ENCODE data around the gene DUSP22. TPM values are rescaled to one million over a fixed set of nuclear protein-coding genes. Genes with fewer than 3 reads are reported as not detected.

The DUSP22 gene
- total and polyA plus RNA-seq, 2 donors (not counting 1 experiment from before 2014, with no cell fraction given) = 117 to 133 TPM

DNA sequence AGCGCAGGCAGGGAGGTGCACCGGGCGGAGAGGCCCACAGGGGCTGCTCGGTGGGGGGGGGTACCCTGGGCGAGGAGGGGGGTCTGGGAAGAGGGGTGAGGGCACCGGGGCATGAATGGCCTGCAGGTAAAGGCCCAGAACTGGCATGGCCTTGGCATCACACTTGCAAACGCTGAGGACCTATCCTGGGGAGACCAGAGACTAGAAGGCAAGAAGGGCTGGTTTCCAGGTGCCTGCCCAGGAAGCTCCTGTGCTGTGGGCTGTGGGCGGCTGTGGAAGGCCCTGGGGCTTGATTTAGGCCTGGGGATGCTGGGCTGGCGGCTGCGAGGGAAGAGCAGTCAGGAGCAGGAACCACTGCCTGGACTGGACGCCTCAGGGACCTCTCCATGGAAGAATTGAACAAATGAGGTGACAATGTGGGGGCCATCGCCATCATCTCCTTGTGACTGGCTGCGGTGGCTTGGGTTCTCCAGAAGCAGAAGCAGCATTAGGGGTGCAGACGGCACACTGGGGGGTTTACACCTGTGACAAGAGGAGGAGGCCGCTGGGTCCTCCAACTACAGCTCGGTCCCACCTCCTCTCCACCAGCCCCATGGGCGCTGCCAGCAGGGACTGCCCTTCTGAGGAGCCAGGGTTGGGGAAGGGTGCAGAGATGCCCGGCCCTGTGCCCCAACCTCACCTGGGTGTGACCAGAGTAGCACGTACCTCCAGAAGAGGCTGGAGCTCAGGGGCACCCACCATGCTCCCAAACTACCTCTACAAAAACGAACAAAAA, 67.2 kb downstream of the DUSP22 start:
- Histone ChIP-seq H3K36me3 (replicated peaks in 1 of 2; ENCODE audit: control extremely low read depth in 1 of 2, control insufficient read depth in 1 of 2, extremely low read depth in 1 of 2, insufficient read depth in 2 of 2, low read length in 1 of 2) (no peaks in the 10 kb centered on the region), H3K9me3 (ENCODE audit: control extremely low read depth in 1 of 3, control insufficient read depth in 2 of 3, insufficient read depth in 1 of 3, low read length in 2 of 3) (peaks cover 0 to 39% (median 0%) of the 10 kb centered on the region in 3 donors), H4K20me1 (ENCODE audit: control insufficient read depth, insufficient read depth, low read length, poor library complexity, severe bottlenecking) (no peaks in the 10 kb centered on the region), H3K79me2 (ENCODE audit: control insufficient read depth, insufficient read depth, low read length) (no peaks in the 10 kb centered on the region), H3K27me3 (replicated peaks in 1 of 4; ENCODE audit: control extremely low read depth in 1 of 4, control insufficient read depth in 3 of 4, insufficient read depth in 4 of 4, low read length in 3 of 4) (no peaks in the 10 kb centered on the region), H3K4me2 (replicated peaks; ENCODE audit: low read depth, low read length, poor library complexity, severe bottlenecking) (peak overlapping the region; percentile 63), H2AFZ (ENCODE audit: insufficient read depth, low read depth, low read length, poor library complexity, severe bottlenecking) (no peak overlapping the region), H3K9ac (ENCODE audit: low read length) (no peak overlapping the region), H3K4me3 (ENCODE audit: control extremely low read depth in 1 of 5, extremely low read depth in 1 of 5, insufficient read depth in 1 of 5, low read depth in 2 of 5, low read length in 4 of 5) (no peak overlapping the region), H3K4me1 (ENCODE audit: control insufficient read depth in 2 of 2, insufficient read depth in 2 of 2, low read length in 2 of 2) (peaks cover 51 to 71% of the 10 kb centered on the region in 2 donors), H3K27ac (ENCODE audit: low read length in 2 of 2) (no peak overlapping the region)
- no peaks in the 10 kb centered on the region for H3K27me3 Mint-ChIP-seq
- no peak overlapping the region for H3K4me3 Mint-ChIP-seq
- no peak for DNase-seq
- ATAC-seq (ENCODE audit: low read depth) = no peak
- H3K27ac Mint-ChIP-seq = peak overlapping the region; percentile 57
- H3K9me3 Mint-ChIP-seq (ENCODE audit: insufficient read depth) = no peaks in the 10 kb centered on the region
- POLR2A ChIA-PET = interaction anchor here (0.7 to 1.7 kb wide), 2 partner anchors 28 to 66 kb away, joined by 3 to 7 read pairs; no protein-coding TSS in a partner anchor
- CTCF ChIA-PET = interaction anchor here (0.6 to 1.4 kb wide), 4 partner anchors 18 to 73 kb away, joined by 3 to 4 read pairs (median 3); no protein-coding TSS in a partner anchor
- 82% methylated on average over 18 of the region's 20 CpGs for WGBS (ENCODE audit: insufficient coverage)
- intact Hi-C loops (cut with micrococcal nuclease) = loop anchor here (2.0 kb wide), 1 partner anchor 19 kb away; no protein-coding TSS in a partner anchor
- no peak for TF ChIP-seq EZH2 (IDR thresholded peaks at IDR 0.05; ENCODE audit: borderline replicate concordance, insufficient read depth, low read depth, low read length, poor library complexity, severe bottlenecking)
- TF ChIP-seq, protein P1, sequence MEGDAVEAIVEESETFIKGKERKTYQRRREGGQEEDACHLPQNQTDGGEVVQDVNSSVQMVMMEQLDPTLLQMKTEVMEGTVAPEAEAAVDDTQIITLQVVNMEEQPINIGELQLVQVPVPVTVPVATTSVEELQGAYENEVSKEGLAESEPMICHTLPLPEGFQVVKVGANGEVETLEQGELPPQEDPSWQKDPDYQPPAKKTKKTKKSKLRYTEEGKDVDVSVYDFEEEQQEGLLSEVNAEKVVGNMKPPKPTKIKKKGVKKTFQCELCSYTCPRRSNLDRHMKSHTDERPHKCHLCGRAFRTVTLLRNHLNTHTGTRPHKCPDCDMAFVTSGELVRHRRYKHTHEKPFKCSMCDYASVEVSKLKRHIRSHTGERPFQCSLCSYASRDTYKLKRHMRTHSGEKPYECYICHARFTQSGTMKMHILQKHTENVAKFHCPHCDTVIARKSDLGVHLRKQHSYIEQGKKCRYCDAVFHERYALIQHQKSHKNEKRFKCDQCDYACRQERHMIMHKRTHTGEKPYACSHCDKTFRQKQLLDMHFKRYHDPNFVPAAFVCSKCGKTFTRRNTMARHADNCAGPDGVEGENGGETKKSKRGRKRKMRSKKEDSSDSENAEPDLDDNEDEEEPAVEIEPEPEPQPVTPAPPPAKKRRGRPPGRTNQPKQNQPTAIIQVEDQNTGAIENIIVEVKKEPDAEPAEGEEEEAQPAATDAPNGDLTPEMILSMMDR (IDR thresholded peaks at IDR 0.05) = no peak
- H3K4me1 Mint-ChIP-seq = peaks cover 75% of the 10 kb centered on the region

DNA sequence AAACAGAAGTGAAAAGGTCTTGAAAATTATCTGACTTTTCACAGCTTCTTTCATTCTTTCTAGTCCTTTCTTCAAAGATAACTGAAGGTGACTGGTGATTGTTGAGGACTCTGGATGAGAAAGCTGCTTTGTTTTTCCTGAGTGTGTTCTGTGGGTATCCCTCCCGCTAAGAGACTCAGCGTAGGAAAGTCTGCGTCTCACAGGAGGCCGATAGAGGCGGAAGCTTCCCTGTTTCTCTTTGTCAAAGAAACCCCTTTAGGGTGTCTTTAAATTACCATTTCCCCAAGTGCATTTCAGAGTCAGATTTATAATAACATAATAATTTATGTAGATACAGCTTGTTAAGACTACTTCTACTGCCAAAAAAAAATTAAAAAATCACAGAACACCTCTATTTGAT, 68.1 kb downstream of the DUSP22 start:
- Histone ChIP-seq H2AFZ (ENCODE audit: insufficient read depth, low read depth, low read length, poor library complexity, severe bottlenecking) (no peak overlapping the region), H3K27ac (ENCODE audit: low read length in 2 of 2) (peak overlapping the region in 1 of 2 donors; percentile 50), H4K20me1 (ENCODE audit: control insufficient read depth, insufficient read depth, low read length, poor library complexity, severe bottlenecking) (no peaks in the 10 kb centered on the region), H3K4me2 (replicated peaks; ENCODE audit: low read depth, low read length, poor library complexity, severe bottlenecking) (peak overlapping the region; percentile 16), H3K9me3 (ENCODE audit: control extremely low read depth in 1 of 3, control insufficient read depth in 2 of 3, insufficient read depth in 1 of 3, low read length in 2 of 3) (peaks cover 0 to 39% (median 0%) of the 10 kb centered on the region in 3 donors), H3K27me3 (replicated peaks in 1 of 4; ENCODE audit: control extremely low read depth in 1 of 4, control insufficient read depth in 3 of 4, insufficient read depth in 4 of 4, low read length in 3 of 4) (no peaks in the 10 kb centered on the region), H3K9ac (ENCODE audit: low read length) (no peak overlapping the region), H3K4me3 (ENCODE audit: control extremely low read depth in 1 of 5, extremely low read depth in 1 of 5, insufficient read depth in 1 of 5, low read depth in 2 of 5, low read length in 4 of 5) (no peak overlapping the region), H3K4me1 (ENCODE audit: control insufficient read depth in 2 of 2, insufficient read depth in 2 of 2, low read length in 2 of 2) (peaks cover 57 to 76% of the 10 kb centered on the region in 2 donors), H3K79me2 (ENCODE audit: control insufficient read depth, insufficient read depth, low read length) (no peaks in the 10 kb centered on the region), H3K36me3 (replicated peaks in 1 of 2; ENCODE audit: control extremely low read depth in 1 of 2, control insufficient read depth in 1 of 2, extremely low read depth in 1 of 2, insufficient read depth in 2 of 2, low read length in 1 of 2) (no peaks in the 10 kb centered on the region)
- ATAC-seq (ENCODE audit: low read depth) (no peak), DNase-seq (no peak)
- Mint-ChIP-seq H3K9me3 (ENCODE audit: insufficient read depth) (no peaks in the 10 kb centered on the region), H3K27ac (peak overlapping the region; percentile 74), H3K4me1 (peaks cover 79% of the 10 kb centered on the region), H3K4me3 (peak overlapping the region; percentile 32), H3K27me3 (no peaks in the 10 kb centered on the region)
- 80% methylated on average over 1 of the region's 5 CpGs for WGBS (ENCODE audit: insufficient coverage)
- intact Hi-C loops (cut with micrococcal nuclease) = no loop called here
- TF ChIP-seq EZH2 (IDR thresholded peaks at IDR 0.05; ENCODE audit: borderline replicate concordance, insufficient read depth, low read depth, low read length, poor library complexity, severe bottlenecking) = no peak
- TF ChIP-seq, protein P1 (IDR thresholded peaks at IDR 0.05) = no peak
- CTCF ChIA-PET = interaction anchor here (1.1 to 1.4 kb wide), 3 partner anchors 14 to 74 kb away, joined by 3 to 4 read pairs (median 3); no protein-coding TSS in a partner anchor
- POLR2A ChIA-PET = interaction anchor here (1.7 kb wide), 1 partner anchor 67 kb away, joined by 7 read pairs; no protein-coding TSS in a partner anchor
